ENCODE data around the gene NFIA.
A peak's percentile ranks its signal among the peaks of the same experiment; 100 is the strongest.

The NFIA gene

DNA sequence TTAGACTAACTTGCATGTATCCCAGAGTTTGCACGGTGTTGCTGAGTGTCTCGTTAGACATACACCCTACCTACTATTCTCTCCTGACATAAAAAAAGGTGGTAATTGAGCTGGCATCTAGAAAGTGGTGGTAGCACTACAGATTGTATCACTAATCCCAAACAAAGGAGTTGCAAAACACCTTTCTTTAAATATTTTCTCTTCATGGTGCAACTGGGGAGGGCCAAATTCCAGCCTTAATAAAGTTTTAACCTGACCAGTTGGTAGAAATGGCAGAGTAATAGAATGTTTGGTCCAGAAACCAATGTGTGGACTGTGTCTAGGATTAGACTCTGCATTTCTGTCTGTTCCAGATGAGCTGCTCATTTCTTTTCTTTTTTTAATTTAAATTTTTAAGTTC, 40.0 kb downstream of the NFIA start:
- Histone ChIP-seq H3K4me1 (peaks cover 24% of the 10 kb centered on the region), H3K27me3 (ENCODE audit: control insufficient read depth, insufficient read depth, low read length) (no peaks in the 10 kb centered on the region)

GRCh38 chr1:61123326-61123725, 41.0 kb downstream of the NFIA start:
- no peak overlapping the region for H2AFZ ChIP-seq
- no peak overlapping the region for H3K27ac ChIP-seq
- no peaks in the 10 kb centered on the region for H3K36me3 ChIP-seq (ENCODE audit: control insufficient read depth, insufficient read depth, low read length)
- H3K79me2 ChIP-seq: no peaks in the 10 kb centered on the region
- H3K4me2 ChIP-seq (ENCODE audit: low read length): no peak overlapping the region
- TF ChIP-seq CTCF (IDR thresholded peaks at IDR 0.05): no peak
- H3K4me3 ChIP-seq (ENCODE audit: low read depth, low read length): no peak overlapping the region
- no peak overlapping the region for H3K9ac ChIP-seq
- no peaks in the 10 kb centered on the region for H3K27me3 ChIP-seq (ENCODE audit: control insufficient read depth, insufficient read depth, low read length)
- H3K4me1 ChIP-seq: peaks cover 24% of the 10 kb centered on the region
- no peaks in the 10 kb centered on the region for H3K9me3 ChIP-seq (ENCODE audit: control insufficient read depth, low read length)

More for the DNA sequence above, 40.0 kb downstream of the NFIA start:
- no peaks in the 10 kb centered on the region for H3K9me3 ChIP-seq (ENCODE audit: control insufficient read depth, low read length)
- H3K4me2 ChIP-seq (ENCODE audit: low read length): no peak overlapping the region
- H3K9ac ChIP-seq: no peak overlapping the region
- H2AFZ ChIP-seq: no peak overlapping the region
- H3K36me3 ChIP-seq (ENCODE audit: control insufficient read depth, insufficient read depth, low read length): no peaks in the 10 kb centered on the region
- no peak for TF ChIP-seq CTCF (IDR thresholded peaks at IDR 0.05)
- peaks cover 4% of the 10 kb centered on the region for H3K79me2 ChIP-seq
- peak overlapping the region; percentile 36 for H3K27ac ChIP-seq
- no peak overlapping the region for H3K4me3 ChIP-seq (ENCODE audit: low read depth, low read length)

GRCh38 chr1:61124078-61124477, 41.7 kb downstream of the NFIA start:
- no peak overlapping the region for H3K4me2 ChIP-seq (ENCODE audit: low read length)
- no peaks in the 10 kb centered on the region for H3K27me3 ChIP-seq (ENCODE audit: control insufficient read depth, insufficient read depth, low read length)
- no peak overlapping the region for H2AFZ ChIP-seq
- H3K4me3 ChIP-seq (ENCODE audit: low read depth, low read length): no peak overlapping the region
- no peaks in the 10 kb centered on the region for H3K79me2 ChIP-seq
- no peak overlapping the region for H3K27ac ChIP-seq
- peaks cover 24% of the 10 kb centered on the region for H3K4me1 ChIP-seq
- no peaks in the 10 kb centered on the region for H3K36me3 ChIP-seq (ENCODE audit: control insufficient read depth, insufficient read depth, low read length)
- no peak overlapping the region for H3K9ac ChIP-seq
- no peak for TF ChIP-seq CTCF (IDR thresholded peaks at IDR 0.05)
- no peaks in the 10 kb centered on the region for H3K9me3 ChIP-seq (ENCODE audit: control insufficient read depth, low read length)

DNA sequence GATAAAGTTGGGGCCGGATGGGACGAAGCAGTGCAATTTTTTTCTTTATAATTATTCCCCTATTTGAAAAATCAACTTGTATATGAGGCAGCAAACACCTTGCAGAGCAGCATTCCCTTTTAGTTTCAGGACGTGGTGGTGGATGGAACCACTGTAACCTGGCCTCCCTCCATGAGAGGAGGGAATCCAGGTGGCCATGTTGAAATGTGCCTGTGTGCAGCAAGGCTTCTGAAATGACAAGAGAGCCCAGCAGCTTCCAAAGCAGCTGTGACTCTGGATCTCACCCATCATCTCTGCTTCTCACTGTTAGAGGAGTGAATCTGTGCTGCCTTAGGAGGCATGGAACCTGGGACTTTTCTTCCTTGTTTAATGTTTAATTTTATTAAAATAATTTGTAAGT, 42.3 kb downstream of the NFIA start:
- H3K9ac ChIP-seq: no peak overlapping the region
- peaks cover 24% of the 10 kb centered on the region for H3K4me1 ChIP-seq

More for the DNA sequence above, 42.3 kb downstream of the NFIA start:
- Histone ChIP-seq H3K27me3 (ENCODE audit: control insufficient read depth, insufficient read depth, low read length) (no peaks in the 10 kb centered on the region), H3K4me3 (ENCODE audit: low read depth, low read length) (no peak overlapping the region), H3K9me3 (ENCODE audit: control insufficient read depth, low read length) (no peaks in the 10 kb centered on the region), H3K79me2 (peaks cover under 1% of the 10 kb centered on the region), H3K27ac (peak overlapping the region; percentile 75), H3K4me2 (ENCODE audit: low read length) (peak overlapping the region; percentile 45), H3K36me3 (ENCODE audit: control insufficient read depth, insufficient read depth, low read length) (no peaks in the 10 kb centered on the region), H2AFZ (peak overlapping the region; percentile 22)
- TF ChIP-seq CTCF (IDR thresholded peaks at IDR 0.05): no peak

Measured in parathyroid adenoma (tissue), 2 donors.